A673 (cell line): ENCODE data around the gene EHBP1L1.

Source experiments
- EZH2 ChIP-seq: fragments of 200-600 bp; sonication (generic); IDR thresholded peaks from 2 replicates; pipeline ENCODE4 v1.6.1; 2017; ENCODE audit warnings: borderline replicate concordance, low read depth, mild to moderate bottlenecking, mixed read lengths, antibody characterized with exemption, low read length; ENCODE audit not compliant: poor library complexity, severe bottlenecking
- TF ChIP-seq, protein P1 (sequence below): fragments of 300-800, 200-600 bp; sonication (generic); conservative IDR thresholded peaks from 2 replicates; pipeline ENCODE4 v1.5.1; 2017; ENCODE audit warnings: low read depth, mild to moderate bottlenecking, antibody characterized with exemption, low read length, moderate library complexity, mixed read lengths

GRCh38 chr11:65541093-65541982, 34.5 kb upstream of the EHBP1L1 start:
- TF ChIP-seq, protein P1, sequence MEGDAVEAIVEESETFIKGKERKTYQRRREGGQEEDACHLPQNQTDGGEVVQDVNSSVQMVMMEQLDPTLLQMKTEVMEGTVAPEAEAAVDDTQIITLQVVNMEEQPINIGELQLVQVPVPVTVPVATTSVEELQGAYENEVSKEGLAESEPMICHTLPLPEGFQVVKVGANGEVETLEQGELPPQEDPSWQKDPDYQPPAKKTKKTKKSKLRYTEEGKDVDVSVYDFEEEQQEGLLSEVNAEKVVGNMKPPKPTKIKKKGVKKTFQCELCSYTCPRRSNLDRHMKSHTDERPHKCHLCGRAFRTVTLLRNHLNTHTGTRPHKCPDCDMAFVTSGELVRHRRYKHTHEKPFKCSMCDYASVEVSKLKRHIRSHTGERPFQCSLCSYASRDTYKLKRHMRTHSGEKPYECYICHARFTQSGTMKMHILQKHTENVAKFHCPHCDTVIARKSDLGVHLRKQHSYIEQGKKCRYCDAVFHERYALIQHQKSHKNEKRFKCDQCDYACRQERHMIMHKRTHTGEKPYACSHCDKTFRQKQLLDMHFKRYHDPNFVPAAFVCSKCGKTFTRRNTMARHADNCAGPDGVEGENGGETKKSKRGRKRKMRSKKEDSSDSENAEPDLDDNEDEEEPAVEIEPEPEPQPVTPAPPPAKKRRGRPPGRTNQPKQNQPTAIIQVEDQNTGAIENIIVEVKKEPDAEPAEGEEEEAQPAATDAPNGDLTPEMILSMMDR: no peak
- no peak for TF ChIP-seq EZH2
